Activated CD4-positive, alpha-beta memory T cell treated with anti-CD3 and anti-CD28 coated beads, Interleukin-2, amount 10 ng/mL, durations not matched to agents 7 days and 5 days (primary cell): Measurements from ENCODE around the gene TNFSF15. TPM values are rescaled to one million over a fixed set of nuclear protein-coding genes. Genes with fewer than 3 reads are reported as not detected.

Experiments used
- CTCF ChIA-PET: fragments of 350-600 bp; sonication (Branson Sonifier 250); formaldehyde crosslinking; loops from one replicate; lab custom pipeline; 2021; ENCODE audit warnings: antibody characterized with exemption, inconsistent platforms; lab: Charles Lee
- POLR2A ChIA-PET: fragments of 350-600 bp; sonication (Branson Sonifier 250); formaldehyde crosslinking; loops from one replicate; lab custom pipeline; 2021; ENCODE audit warnings: antibody characterized with exemption; lab: Charles Lee
- DNase-seq: peaks from one replicate; pipeline ENCODE4 v3.0.0-alpha.2; 2020
- H3K27ac Mint-ChIP-seq: one replicate; pipeline ENCODE4 v1.8.0; 2021; ENCODE audit warnings: mild to moderate bottlenecking, mixed read lengths
- H3K27me3 Mint-ChIP-seq: one replicate; pipeline ENCODE4 v1.8.0; 2021; ENCODE audit warnings: mixed read lengths
- H3K36me3 Mint-ChIP-seq: one replicate; pipeline ENCODE4 v1.8.0; 2021; ENCODE audit warnings: low read depth, mixed read lengths
- H3K4me1 Mint-ChIP-seq: one replicate; pipeline ENCODE4 v1.8.0; 2021; ENCODE audit warnings: mixed read lengths
- H3K4me3 Mint-ChIP-seq: one replicate; pipeline ENCODE4 v1.8.0; 2021; ENCODE audit warnings: mild to moderate bottlenecking, mixed read lengths
- H3K9me3 Mint-ChIP-seq: one replicate; pipeline ENCODE4 v1.8.0; 2021; ENCODE audit warnings: mixed read lengths
- total RNA-seq, 2 experiments: library from RNA; stranded (reverse); gene quantifications; one replicate each; pipeline ENCODE4 v1.2.3, GENCODE V29; 2021

TNFSF15 gene
- total RNA-seq, 2 experiments from 2014 or later: 0.03 TPM

DNA sequence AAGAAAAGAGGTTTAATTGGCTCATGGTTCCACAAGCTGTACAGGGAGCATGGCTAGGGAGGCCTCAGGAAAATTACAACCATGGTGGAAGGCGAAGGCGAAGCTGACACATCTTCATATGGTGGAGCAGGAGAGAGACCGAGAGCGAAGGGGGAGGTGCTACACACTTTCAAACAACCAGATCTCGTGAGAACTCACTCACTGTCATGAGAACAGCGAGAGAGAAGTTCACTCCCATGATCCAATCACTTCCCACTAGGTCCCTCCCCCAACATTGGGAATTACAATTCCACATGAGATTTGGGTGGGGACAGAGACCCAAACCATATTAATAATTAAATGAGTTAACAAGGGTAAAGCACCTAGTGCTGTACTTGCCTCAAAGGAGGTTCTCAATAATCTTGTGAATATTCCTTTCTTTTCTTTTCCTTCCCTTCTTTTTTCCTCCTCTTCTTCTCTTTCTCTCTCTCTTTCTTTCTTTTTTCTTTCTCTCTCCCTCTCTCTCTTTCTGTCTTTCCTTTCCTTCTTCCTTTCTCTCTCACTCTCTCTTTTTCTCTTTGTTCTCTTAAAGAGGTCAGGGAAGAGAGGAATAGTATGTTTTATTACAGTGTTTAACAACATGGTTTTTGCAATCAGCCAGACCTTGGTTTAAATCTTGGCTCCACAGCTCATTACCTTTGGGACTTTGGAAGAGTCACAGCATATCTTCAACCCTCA is 29.0 kb downstream of the TNFSF15 start:
- Mint-ChIP-seq H3K27me3 (peaks cover 43% of the 10 kb centered on the region), H3K36me3 (peaks cover 2% of the 10 kb centered on the region), H3K4me3 (no peak overlapping the region), H3K9me3 (no peaks in the 10 kb centered on the region), H3K4me1 (peaks cover 21% of the 10 kb centered on the region), H3K27ac (no peak overlapping the region)
- ChIA-PET CTCF (no interaction called here), POLR2A (interaction anchor here (1.1 kb wide), 1 partner anchor 154 kb away, joined by 3 read pairs; no protein-coding TSS in a partner anchor)
- DNase-seq: no peak

DNA sequence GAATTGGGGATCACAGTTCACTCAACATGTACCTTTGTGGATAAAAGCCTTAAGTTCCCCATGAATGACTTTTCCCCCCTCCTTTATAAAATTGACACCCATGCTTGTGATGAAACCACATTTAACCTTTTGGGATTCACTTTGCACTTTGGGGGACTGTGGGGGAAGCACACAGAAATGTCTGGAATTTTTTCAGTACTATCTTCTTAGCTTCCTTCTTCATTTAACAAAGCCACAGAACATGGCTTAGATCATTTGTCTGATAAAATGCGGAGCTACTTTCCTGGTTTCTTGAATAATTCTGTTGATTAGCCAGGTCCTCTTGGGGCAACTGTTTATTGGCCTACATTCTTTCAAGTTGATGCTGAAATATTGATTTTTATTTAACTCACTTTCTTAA is 29.9 kb downstream of the TNFSF15 start:
- ChIA-PET CTCF (no interaction called here), POLR2A (no interaction called here)
- no peak overlapping the region for H3K4me3 Mint-ChIP-seq
- peaks cover 21% of the 10 kb centered on the region for H3K4me1 Mint-ChIP-seq
- no peaks in the 10 kb centered on the region for H3K9me3 Mint-ChIP-seq
- no peak for DNase-seq
- peaks cover 39% of the 10 kb centered on the region for H3K27me3 Mint-ChIP-seq
- no peaks in the 10 kb centered on the region for H3K36me3 Mint-ChIP-seq
- no peak overlapping the region for H3K27ac Mint-ChIP-seq

- Mint-ChIP-seq H3K36me3 (peaks cover 2% of the 10 kb centered on the region), H3K27me3 (peaks cover 40% of the 10 kb centered on the region), H3K4me3 (no peak overlapping the region), H3K27ac (no peak overlapping the region), H3K4me1 (peaks cover 21% of the 10 kb centered on the region), H3K9me3 (no peaks in the 10 kb centered on the region)
- DNase-seq: no peak
- ChIA-PET CTCF (no interaction called here), POLR2A (no interaction called here)
Measured at GRCh38 chr9:114775121-114775520, 30.7 kb downstream of the TNFSF15 start.

GRCh38 chr9:114774524-114774923 is 31.3 kb downstream of the TNFSF15 start:
- peaks cover 21% of the 10 kb centered on the region for H3K4me1 Mint-ChIP-seq
- no peak for DNase-seq
- H3K9me3 Mint-ChIP-seq: no peaks in the 10 kb centered on the region
- no peak overlapping the region for H3K4me3 Mint-ChIP-seq
- peaks cover 39% of the 10 kb centered on the region for H3K27me3 Mint-ChIP-seq
- no peak overlapping the region for H3K27ac Mint-ChIP-seq
- ChIA-PET POLR2A (no interaction called here), CTCF (no interaction called here)
- H3K36me3 Mint-ChIP-seq: peaks cover 2% of the 10 kb centered on the region

DNA sequence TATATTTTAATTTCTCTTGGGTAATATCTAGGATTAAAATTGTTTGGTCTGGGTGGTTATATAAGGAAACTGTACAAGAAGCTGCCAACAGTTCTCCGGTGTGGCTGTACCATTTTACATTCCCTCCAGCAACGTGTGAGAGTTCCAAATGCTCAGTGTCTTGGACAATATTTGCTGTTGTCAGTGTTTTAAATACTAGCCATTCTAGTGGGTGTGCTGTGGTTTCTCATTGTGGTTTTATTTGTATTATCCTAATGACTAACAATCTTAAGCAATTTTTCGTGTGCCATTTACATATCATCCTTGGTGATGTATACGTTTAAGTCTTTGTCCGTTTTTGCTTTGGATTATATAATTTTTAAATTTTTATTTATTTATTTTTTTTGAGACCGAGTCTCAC is 34.0 kb downstream of the TNFSF15 start:
- peaks cover 20% of the 10 kb centered on the region for H3K27me3 Mint-ChIP-seq
- no peaks in the 10 kb centered on the region for H3K9me3 Mint-ChIP-seq
- CTCF ChIA-PET: no interaction called here
- DNase-seq: no peak
- POLR2A ChIA-PET: no interaction called here
- H3K4me3 Mint-ChIP-seq: no peak overlapping the region
- H3K27ac Mint-ChIP-seq: no peak overlapping the region
- H3K4me1 Mint-ChIP-seq: peaks cover 21% of the 10 kb centered on the region
- H3K36me3 Mint-ChIP-seq: peaks cover 2% of the 10 kb centered on the region

- H3K36me3 Mint-ChIP-seq: peaks cover 2% of the 10 kb centered on the region
- no peaks in the 10 kb centered on the region for H3K9me3 Mint-ChIP-seq
- H3K4me3 Mint-ChIP-seq: no peak overlapping the region
- peaks cover 24% of the 10 kb centered on the region for H3K27me3 Mint-ChIP-seq
- H3K27ac Mint-ChIP-seq: no peak overlapping the region
- peaks cover 18% of the 10 kb centered on the region for H3K4me1 Mint-ChIP-seq
- DNase-seq: no peak
- CTCF ChIA-PET: no interaction called here
- POLR2A ChIA-PET: no interaction called here
Measured at GRCh38 chr9:114770991-114771390, 34.8 kb downstream of the TNFSF15 start.

- no peak overlapping the region for H3K27ac Mint-ChIP-seq
- no peak overlapping the region for H3K4me3 Mint-ChIP-seq
- no peaks in the 10 kb centered on the region for H3K9me3 Mint-ChIP-seq
- peaks cover 29% of the 10 kb centered on the region for H3K27me3 Mint-ChIP-seq
- peaks cover 2% of the 10 kb centered on the region for H3K36me3 Mint-ChIP-seq
- DNase-seq: no peak
- CTCF ChIA-PET: interaction anchor here (1.2 to 1.4 kb wide), 3 partner anchors 87 to 138 kb away, joined by 3 to 7 read pairs (median 4); no protein-coding TSS in a partner anchor
- H3K4me1 Mint-ChIP-seq: peaks cover 5% of the 10 kb centered on the region
- POLR2A ChIA-PET: interaction anchor here (0.6 to 1.4 kb wide), 3 partner anchors 34 to 138 kb away, joined by 3 to 4 read pairs (median 4); no protein-coding TSS in a partner anchor
Measured at GRCh38 chr9:114769624-114770023, 36.2 kb downstream of the TNFSF15 start.

DNA sequence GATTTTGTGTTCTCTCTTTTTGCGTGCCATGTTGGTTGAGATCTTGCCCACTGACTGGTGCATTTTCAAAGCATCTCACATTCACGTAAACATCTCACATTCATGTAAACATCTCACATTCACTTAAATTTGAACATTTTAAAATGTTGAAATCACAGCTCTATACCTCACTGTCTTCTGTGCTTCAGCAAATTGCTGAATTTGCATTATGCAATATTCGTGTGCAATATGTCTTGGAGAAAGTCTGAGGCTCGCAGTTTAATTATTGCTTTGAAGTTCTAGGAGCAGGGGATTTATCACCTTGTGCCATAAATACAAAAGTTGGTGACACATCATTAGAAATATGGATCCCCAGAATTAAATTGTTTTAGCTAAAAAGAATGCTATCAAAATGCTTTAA is 42.6 kb downstream of the TNFSF15 start:
- Mint-ChIP-seq H3K27ac (no peak overlapping the region), H3K9me3 (no peaks in the 10 kb centered on the region), H3K27me3 (peaks cover 27% of the 10 kb centered on the region), H3K4me3 (no peak overlapping the region), H3K36me3 (no peaks in the 10 kb centered on the region), H3K4me1 (no peaks in the 10 kb centered on the region)
- DNase-seq: no peak
- ChIA-PET POLR2A (no interaction called here), CTCF (interaction anchor here (1.2 kb wide), 1 partner anchor 144 kb away, joined by 3 read pairs; no protein-coding TSS in a partner anchor)

DNA sequence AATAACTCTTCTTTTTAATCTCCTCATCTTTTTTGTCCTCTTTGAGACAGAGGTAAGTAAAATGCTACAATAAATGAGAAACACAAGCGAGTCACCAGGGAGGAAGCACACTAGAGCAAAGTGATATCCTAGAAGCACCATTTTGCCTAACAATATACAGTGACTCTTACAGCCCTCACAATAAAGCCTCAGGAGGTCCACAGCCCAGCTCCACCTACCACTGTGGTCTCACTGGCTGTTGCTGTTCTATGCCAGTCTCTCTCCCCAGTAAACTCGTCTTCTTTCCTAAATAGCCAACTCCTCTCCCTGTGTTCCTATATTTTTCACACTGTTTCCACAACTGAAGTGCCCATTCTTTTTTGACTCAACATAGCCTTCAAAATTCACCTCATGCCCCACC is 44.3 kb downstream of the TNFSF15 start:
- Mint-ChIP-seq H3K9me3 (no peaks in the 10 kb centered on the region), H3K27me3 (peaks cover 23% of the 10 kb centered on the region), H3K4me3 (no peak overlapping the region), H3K4me1 (no peaks in the 10 kb centered on the region), H3K27ac (no peak overlapping the region), H3K36me3 (no peaks in the 10 kb centered on the region)
- ChIA-PET CTCF (no interaction called here), POLR2A (no interaction called here)
- DNase-seq: no peak

DNA sequence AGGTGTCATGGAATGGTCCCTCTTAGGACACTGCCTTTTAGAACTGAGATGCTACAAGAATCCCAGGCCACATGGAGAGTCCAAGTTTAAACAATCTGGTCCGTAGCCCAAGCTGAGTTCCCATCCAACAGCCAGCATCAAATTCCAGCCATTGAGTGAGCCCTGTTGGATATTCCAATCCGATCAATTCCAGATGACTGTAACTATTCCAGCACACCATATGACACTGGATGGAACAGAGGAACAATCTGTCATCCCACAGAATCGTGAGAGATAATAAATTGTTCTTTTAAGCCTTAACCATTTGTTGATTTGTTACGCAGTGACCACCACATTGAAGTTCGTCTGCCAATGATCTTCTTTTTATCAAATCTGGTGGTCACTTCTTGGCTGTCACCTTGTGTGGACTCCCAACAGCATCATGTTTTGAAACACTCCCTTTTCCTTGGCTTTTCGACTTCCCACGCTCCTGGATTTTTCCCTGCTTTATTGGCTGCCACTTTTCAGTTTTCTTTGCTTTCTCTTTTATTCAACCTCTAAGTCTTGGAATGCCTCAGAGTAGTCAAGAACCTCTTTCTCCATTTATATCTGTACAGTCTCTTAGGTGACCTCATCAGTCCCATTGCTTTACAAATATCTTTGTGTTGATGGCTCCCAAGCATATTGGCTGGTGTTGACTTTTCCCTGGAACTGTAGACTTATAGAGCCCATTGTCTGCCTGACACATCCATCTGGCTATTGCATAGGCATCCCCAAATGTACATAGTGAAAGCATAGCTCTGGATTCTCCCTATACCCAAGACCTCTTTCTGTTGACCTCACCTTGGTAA is 46.1 kb downstream of the TNFSF15 start:
- Mint-ChIP-seq H3K4me3 (no peak overlapping the region), H3K36me3 (no peaks in the 10 kb centered on the region), H3K9me3 (no peaks in the 10 kb centered on the region), H3K27me3 (peaks cover 19% of the 10 kb centered on the region), H3K4me1 (peaks cover 4% of the 10 kb centered on the region), H3K27ac (no peak overlapping the region)
- CTCF ChIA-PET: interaction anchor here (0.9 to 1.3 kb wide), 3 partner anchors 20 to 147 kb away, joined by 3 read pairs; no protein-coding TSS in a partner anchor
- POLR2A ChIA-PET: no interaction called here
- no peak for DNase-seq

GRCh38 chr9:114757984-114758383 is 47.9 kb downstream of the TNFSF15 start:
- Mint-ChIP-seq H3K27ac (no peak overlapping the region), H3K4me3 (no peak overlapping the region), H3K9me3 (no peaks in the 10 kb centered on the region), H3K36me3 (no peaks in the 10 kb centered on the region), H3K27me3 (peaks cover 4% of the 10 kb centered on the region), H3K4me1 (peaks cover 12% of the 10 kb centered on the region)
- no peak for DNase-seq
- ChIA-PET CTCF (no interaction called here), POLR2A (no interaction called here)

DNA sequence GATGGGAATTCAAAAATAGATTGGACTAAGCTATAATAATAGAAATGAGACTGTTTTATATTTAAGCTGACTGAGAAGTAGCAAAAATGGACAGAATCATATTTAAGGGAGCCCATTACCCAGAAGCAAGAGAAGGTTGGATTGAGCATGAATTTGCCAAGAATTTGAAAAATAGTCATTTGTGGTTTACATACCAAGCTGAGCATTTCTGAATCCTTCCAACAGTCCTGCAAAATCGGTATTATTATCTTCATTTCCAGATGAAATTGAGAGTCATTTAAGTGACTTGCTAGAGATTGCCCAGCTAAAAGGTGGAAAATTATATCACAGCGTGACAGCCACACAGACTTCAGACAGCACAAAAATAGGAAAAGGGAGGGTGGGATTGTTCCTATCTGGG is 48.4 kb downstream of the TNFSF15 start:
- ChIA-PET CTCF (no interaction called here), POLR2A (no interaction called here)
- H3K9me3 Mint-ChIP-seq: no peaks in the 10 kb centered on the region
- peaks cover 12% of the 10 kb centered on the region for H3K4me1 Mint-ChIP-seq
- no peak overlapping the region for H3K27ac Mint-ChIP-seq
- no peaks in the 10 kb centered on the region for H3K36me3 Mint-ChIP-seq
- H3K4me3 Mint-ChIP-seq: no peak overlapping the region
- peaks cover 4% of the 10 kb centered on the region for H3K27me3 Mint-ChIP-seq
- DNase-seq: no peak

DNA sequence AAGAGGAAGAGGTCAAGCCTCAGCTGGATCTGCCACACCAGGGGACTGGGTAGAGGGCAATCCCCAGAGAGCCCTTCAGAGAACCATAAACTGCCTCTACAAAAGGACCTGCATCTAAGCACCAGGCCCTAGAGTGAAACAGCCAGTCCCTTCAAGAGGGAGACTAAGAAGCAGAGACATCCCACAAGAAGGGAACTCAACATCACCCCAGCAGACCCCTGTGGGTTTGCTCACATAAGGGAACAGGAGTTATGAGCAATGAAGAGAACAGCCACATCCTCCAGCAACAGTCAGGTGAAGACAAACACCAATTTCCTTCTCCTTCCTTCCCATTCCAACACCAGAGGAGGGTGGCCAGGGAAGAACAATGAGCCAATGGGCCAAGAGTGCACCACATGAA is 48.9 kb downstream of the TNFSF15 start:
- peaks cover 4% of the 10 kb centered on the region for H3K27me3 Mint-ChIP-seq
- CTCF ChIA-PET: no interaction called here

More for the DNA sequence above, 48.9 kb downstream of the TNFSF15 start:
- no peak for DNase-seq
- Mint-ChIP-seq H3K4me3 (no peak overlapping the region), H3K27ac (no peak overlapping the region), H3K36me3 (no peaks in the 10 kb centered on the region), H3K9me3 (no peaks in the 10 kb centered on the region), H3K4me1 (peaks cover 12% of the 10 kb centered on the region)
- POLR2A ChIA-PET: no interaction called here
